KMS-11 (cell line): ENCODE measurements around the gene STK32B.

Experiments
- H2AFZ ChIP-seq: fragments of 200-600 bp; sonication (generic); 2 replicates; pipeline ENCODE4 v1.6.1; 2016; ENCODE audit warnings: antibody characterized with exemption, mixed run types, low read depth
- H3K27ac ChIP-seq: fragments of 200-600 bp; sonication (generic); 2 replicates; pipeline ENCODE4 v1.6.1; 2016; ENCODE audit warnings: mild to moderate bottlenecking, mixed run types
- H3K27me3 ChIP-seq: fragments of 200-600 bp; sonication (generic); 2 replicates; pipeline ENCODE4 v1.6.1; 2017; ENCODE audit warnings: mild to moderate bottlenecking, low read depth, mixed run types, moderate library complexity; ENCODE audit not compliant: insufficient read depth
- H3K36me3 ChIP-seq: fragments of 200-600 bp; sonication (generic); 2 replicates; pipeline ENCODE4 v1.6.1; 2017; ENCODE audit warnings: mild to moderate bottlenecking, mixed run types; ENCODE audit not compliant: insufficient read depth
- H3K4me1 ChIP-seq: fragments of 200-600 bp; sonication (generic); 2 replicates; pipeline ENCODE4 v1.6.1; 2016; ENCODE audit warnings: mild to moderate bottlenecking, low read depth, mixed run types; ENCODE audit not compliant: poor library complexity, severe bottlenecking
- H3K4me2 ChIP-seq: fragments of 200-600 bp; sonication (generic); 2 replicates; pipeline ENCODE4 v1.7.0; 2016; ENCODE audit warnings: mild to moderate bottlenecking, mixed run types
- H3K4me3 ChIP-seq: fragments of 200-600 bp; sonication (generic); IDR thresholded peaks from 2 replicates; pipeline ENCODE4 v1.6.1; 2017; ENCODE audit warnings: low read depth, low read length, mixed read lengths; ENCODE audit not compliant: insufficient read depth
- H3K79me2 ChIP-seq: fragments of 200-600 bp; sonication (generic); 2 replicates; pipeline ENCODE4 v1.6.1; 2016; ENCODE audit warnings: low read depth, mixed run types; ENCODE audit not compliant: insufficient read depth
- H3K9ac ChIP-seq: fragments of 200-600 bp; sonication (generic); 2 replicates; pipeline ENCODE4 v1.6.1; 2016; ENCODE audit warnings: mild to moderate bottlenecking, mixed run types
- H4K20me1 ChIP-seq: fragments of 200-600 bp; sonication (generic); 2 replicates; pipeline ENCODE4 v1.6.1; 2016; ENCODE audit warnings: mild to moderate bottlenecking, mixed run types; ENCODE audit not compliant: insufficient read depth
- CTCF ChIP-seq: fragments of 200-600 bp; sonication (generic); conservative IDR thresholded peaks from 2 replicates; pipeline ENCODE4 v1.6.1; 2017; ENCODE audit warnings: low read depth, mild to moderate bottlenecking, antibody characterized with exemption, low read length, moderate library complexity, mixed read lengths

STK32B gene

GRCh38 chr4:5515646-5516045 lies 464.4 kb downstream of the STK32B start:
- H4K20me1 ChIP-seq, result no peaks in the 10 kb centered on the region
- H2AFZ ChIP-seq, result no peak overlapping the region
- H3K79me2 ChIP-seq, result no peaks in the 10 kb centered on the region
- H3K4me1 ChIP-seq, result no peaks in the 10 kb centered on the region
- no peaks in the 10 kb centered on the region for H3K36me3 ChIP-seq
- H3K4me3 ChIP-seq, result no peak overlapping the region
- TF ChIP-seq CTCF, result no peak
- H3K27me3 ChIP-seq, result no peaks in the 10 kb centered on the region
- H3K9ac ChIP-seq, result no peak overlapping the region
- H3K4me2 ChIP-seq, result no peak overlapping the region
- no peak overlapping the region for H3K27ac ChIP-seq

GRCh38 chr4:5517372-5517771 lies 466.1 kb downstream of the STK32B start:
- Histone ChIP-seq H4K20me1 (no peaks in the 10 kb centered on the region), H3K9ac (no peak overlapping the region), H3K4me1 (no peaks in the 10 kb centered on the region), H2AFZ (no peak overlapping the region), H3K79me2 (no peaks in the 10 kb centered on the region), H3K27me3 (no peaks in the 10 kb centered on the region), H3K27ac (no peak overlapping the region), H3K4me2 (no peak overlapping the region), H3K36me3 (no peaks in the 10 kb centered on the region), H3K4me3 (no peak overlapping the region)
- no peak for TF ChIP-seq CTCF

- no peak overlapping the region for H3K4me2 ChIP-seq
These were observed 473.4 kb downstream of the STK32B start for GRCh38 chr4:5524446-5525299.

GRCh38 chr4:5526080-5526846 lies 475.0 kb downstream of the STK32B start:
- Histone ChIP-seq H3K4me2 (no peak overlapping the region), H3K4me1 (no peaks in the 10 kb centered on the region), H2AFZ (no peak overlapping the region), H3K36me3 (no peaks in the 10 kb centered on the region), H3K4me3 (no peak overlapping the region), H3K27me3 (no peaks in the 10 kb centered on the region), H4K20me1 (no peaks in the 10 kb centered on the region), H3K27ac (no peak overlapping the region), H3K79me2 (no peaks in the 10 kb centered on the region), H3K9ac (no peak overlapping the region)
- TF ChIP-seq CTCF, result no peak

More at GRCh38 chr4:5524446-5525299, 473.4 kb downstream of the STK32B start:
- no peak overlapping the region for H3K9ac ChIP-seq
- no peak for TF ChIP-seq CTCF
- H3K36me3 ChIP-seq, result no peaks in the 10 kb centered on the region
- no peaks in the 10 kb centered on the region for H3K4me1 ChIP-seq
- H2AFZ ChIP-seq, result no peak overlapping the region
- H3K4me3 ChIP-seq, result no peak overlapping the region
- no peaks in the 10 kb centered on the region for H4K20me1 ChIP-seq
- no peaks in the 10 kb centered on the region for H3K79me2 ChIP-seq
- H3K27me3 ChIP-seq, result no peaks in the 10 kb centered on the region
- H3K27ac ChIP-seq, result no peak overlapping the region
